Left renal pelvis (tissue), 4 donors: Measurements from ENCODE around the gene RASGEF1C. TPM values are rescaled to one million over a fixed set of nuclear protein-coding genes. Genes with fewer than 3 reads are reported as not detected.

Experiments used
- DNase-seq, 4 donors: peaks; one replicate each; pipeline ENCODE4 v3.0.0-alpha.2; 2013; ENCODE audit warnings: low read depth in 4 of 4, low spot score in 3 of 4
- polyA plus RNA-seq, 4 donors: library from polyadenylated mRNA; unstranded; fragments of 120-200 nt; gene quantifications; one replicate each; pipeline ENCODE4 v1.2.1, GENCODE V29; 2013; ENCODE audit not compliant: insufficient read length in 4 of 4

The RASGEF1C gene
- polyA plus RNA-seq, result 1 to 10 TPM in 1 of 4 donors, under 1 TPM in 3; 0.56 to 1.3 (median 0.64) TPM

- DNase-seq, result peak in 3 of 4 donors; percentile 32 to 56 (median 46)
These were observed at the start of gene RASGEF1C for GRCh38 chr5:180209137-180209581. RASGEF1C (minus strand) TSS chr5:180209211; CDS start chr5:180138052, 71,159 bp downstream.

- DNase-seq, result no peak
These were observed 44.2 kb upstream of the RASGEF1C start for GRCh38 chr5:180253036-180253824.

- no peak for DNase-seq
These were observed 42.9 kb upstream of the RASGEF1C start for GRCh38 chr5:180251887-180252286.

GRCh38 chr5:180251141-180251540, 42.1 kb upstream of the RASGEF1C start:
- no peak for DNase-seq

- no peak for DNase-seq
These were observed 41.3 kb upstream of the RASGEF1C start for GRCh38 chr5:180250329-180250728.

DNA sequence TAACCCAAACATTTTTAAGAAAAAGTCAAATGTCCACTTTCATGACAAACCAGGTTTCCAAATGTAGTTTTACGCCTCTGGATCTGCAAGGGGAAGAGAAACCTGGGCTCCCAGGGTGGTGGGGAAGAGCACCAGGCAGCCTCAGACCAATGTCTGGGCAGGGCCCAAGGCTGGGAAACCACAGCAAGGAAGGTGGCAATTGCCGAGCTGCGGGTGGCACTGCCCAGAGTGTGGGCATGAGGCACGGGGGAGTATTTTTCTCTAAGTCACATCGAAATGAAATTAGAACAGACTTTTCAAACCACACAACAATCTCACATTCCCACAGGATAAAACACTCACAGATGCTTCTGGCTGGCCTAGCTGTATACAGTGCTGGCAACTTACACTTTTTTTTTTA, 32.6 kb upstream of the RASGEF1C start:
- DNase-seq, result no peak

DNA sequence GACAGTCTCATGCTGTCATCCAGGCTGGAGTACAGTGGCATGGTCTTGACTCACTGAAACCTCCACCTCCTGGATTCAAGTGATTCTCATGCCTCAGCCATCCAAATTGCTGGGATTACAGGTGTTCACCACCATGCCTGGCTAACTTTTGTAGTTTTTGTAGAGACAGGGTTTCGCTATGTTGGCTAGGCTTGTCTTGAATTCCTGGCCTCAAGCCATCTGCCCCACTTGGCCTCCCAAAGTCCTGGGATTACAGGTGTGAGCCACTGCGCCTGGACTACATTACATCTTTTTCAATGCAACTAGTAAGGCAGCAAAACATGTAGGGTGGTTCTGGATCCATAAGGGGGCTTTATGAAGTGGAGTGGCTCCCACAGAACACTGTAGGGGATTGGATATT, 29.6 kb upstream of the RASGEF1C start:
- DNase-seq, result no peak

- no peak for DNase-seq
These were observed 26.8 kb upstream of the RASGEF1C start for GRCh38 chr5:180235846-180236245.

- DNase-seq, result no peak
These were observed 26.1 kb upstream of the RASGEF1C start for GRCh38 chr5:180235077-180235476.

DNA sequence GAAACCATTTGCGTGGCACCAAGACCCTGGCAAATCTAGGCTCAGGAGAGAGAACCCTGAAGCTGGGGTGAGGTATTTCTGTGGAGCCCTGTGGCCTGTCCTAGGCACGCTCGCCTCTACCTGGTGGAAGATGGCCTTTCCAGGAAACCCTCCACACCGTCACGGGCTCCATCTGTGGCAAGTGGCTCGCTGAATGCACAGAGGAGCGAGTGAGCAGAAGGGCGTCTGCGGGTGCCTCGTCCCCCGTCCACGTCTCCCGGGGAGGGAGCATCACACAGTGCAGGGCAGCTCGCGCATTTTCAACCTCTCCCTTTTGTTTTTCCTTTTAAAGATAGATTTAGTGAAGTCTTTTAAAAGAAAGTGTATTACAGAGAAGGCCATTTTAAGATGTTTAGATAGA, 25.3 kb upstream of the RASGEF1C start:
- DNase-seq, result no peak

GRCh38 chr5:180233729-180234128, 24.7 kb upstream of the RASGEF1C start:
- no peak for DNase-seq

- DNase-seq, result no peak
These were observed 21.0 kb upstream of the RASGEF1C start for GRCh38 chr5:180230017-180230416.

- DNase-seq, result no peak
These were observed 13.0 kb upstream of the RASGEF1C start for GRCh38 chr5:180222056-180222455.

DNA sequence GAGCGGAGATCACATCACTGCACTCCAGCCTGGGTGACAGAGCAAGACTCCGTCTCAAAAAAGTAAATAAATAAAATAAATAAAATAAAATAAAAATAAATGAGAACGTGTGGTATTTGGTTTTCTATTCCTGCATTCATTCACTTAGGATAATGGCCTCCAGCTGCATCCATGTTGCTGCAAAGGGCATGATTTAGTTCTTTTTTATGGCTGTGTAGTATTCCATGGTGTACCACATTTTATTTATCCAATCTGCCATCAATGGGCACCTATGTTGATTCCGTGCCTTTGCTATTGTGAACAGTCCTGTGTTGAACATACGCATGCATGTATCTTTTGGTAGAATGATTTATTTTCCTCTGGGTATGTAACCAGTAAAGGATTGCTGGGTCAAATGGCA, 8.8 kb upstream of the RASGEF1C start:
- DNase-seq, result no peak

- DNase-seq, result no peak
These were observed 7.7 kb upstream of the RASGEF1C start for GRCh38 chr5:180216646-180217171.

- no peak for DNase-seq
These were observed 7.0 kb upstream of the RASGEF1C start for GRCh38 chr5:180215783-180216630.

GRCh38 chr5:180214870-180215770, 6.1 kb upstream of the RASGEF1C start:
- DNase-seq, result no peak

- DNase-seq, result no peak
These were observed 4.7 kb upstream of the RASGEF1C start for GRCh38 chr5:180213657-180214207.

DNA sequence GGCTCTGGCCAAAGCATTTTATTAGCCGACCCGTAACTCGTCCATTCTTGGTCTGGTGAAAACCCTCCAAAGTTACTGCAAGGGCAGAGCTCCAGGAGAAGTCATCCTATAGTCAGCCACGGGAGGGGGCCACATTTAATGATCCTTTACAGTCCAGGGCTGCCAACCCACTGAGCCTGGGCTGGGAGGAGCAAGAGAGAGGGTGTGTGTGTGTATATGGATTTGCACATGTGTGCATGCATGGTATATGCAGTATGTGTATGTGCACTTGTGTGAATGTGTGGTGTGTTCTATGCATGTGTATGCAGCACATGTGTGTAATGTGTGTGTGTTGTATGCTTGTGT, 4.2 kb upstream of the RASGEF1C start:
- no peak for DNase-seq
